Measurements from ENCODE around the gene DIPK1A.
"Not testable (repeated sequence)": the region's sequence is repeated elsewhere in the genome, so short reads cannot be mapped to it uniquely, and the experiment has no call there.

Gene DIPK1A

GRCh38 chr1:92975551-92976232 is 14.4 kb upstream of the DIPK1A start:
- no peak for DNase-seq

GRCh38 chr1:92974112-92974511 is 12.8 kb upstream of the DIPK1A start:
- DNase-seq = not testable (repeated sequence)

GRCh38 chr1:92973203-92973897 is 12.1 kb upstream of the DIPK1A start:
- no peak for DNase-seq

GRCh38 chr1:92972409-92973129 is 11.3 kb upstream of the DIPK1A start:
- DNase-seq = no peak

- not testable (repeated sequence) for DNase-seq
These were observed 10.7 kb upstream of the DIPK1A start for GRCh38 chr1:92971932-92972331.

- no peak for DNase-seq
These were observed 9.9 kb upstream of the DIPK1A start for GRCh38 chr1:92970990-92971689.

GRCh38 chr1:92969517-92969916 is 8.3 kb upstream of the DIPK1A start:
- no peak for DNase-seq

- DNase-seq = no peak
These were observed 7.1 kb upstream of the DIPK1A start for GRCh38 chr1:92968138-92969032.

GRCh38 chr1:92964998-92965397 is 3.7 kb upstream of the DIPK1A start:
- DNase-seq = no peak

- DNase-seq = no peak
These were observed 3.1 kb upstream of the DIPK1A start for GRCh38 chr1:92964316-92964715.

GRCh38 chr1:92961896-92962752 is 862 bp upstream of the DIPK1A start:
- DNase-seq = no peak

- peak; percentile 68 for DNase-seq
These were observed 699 bp downstream of the DIPK1A start for GRCh38 chr1:92960395-92961130.

GRCh38 chr1:92958203-92958970 is 2.9 kb downstream of the DIPK1A start:
- DNase-seq = no peak

GRCh38 chr1:92957030-92957734 is 4.1 kb downstream of the DIPK1A start:
- DNase-seq = no peak

- DNase-seq = no peak
These were observed 4.8 kb downstream of the DIPK1A start for GRCh38 chr1:92956254-92957029.

GRCh38 chr1:92953491-92953890 is 7.8 kb downstream of the DIPK1A start:
- no peak for DNase-seq

GRCh38 chr1:92952714-92953113 is 8.5 kb downstream of the DIPK1A start:
- no peak for DNase-seq

- DNase-seq = no peak
These were observed 10.1 kb downstream of the DIPK1A start for GRCh38 chr1:92951141-92951582.
